Mesothelial cell of epicardium (in vitro differentiated cells): Measurements from ENCODE around the gene MSH3. TPM values are rescaled to one million over a fixed set of nuclear protein-coding genes. Genes with fewer than 3 reads are reported as not detected.

Experiments used
- DNase-seq, 2 experiments: peaks; one replicate each; pipeline ENCODE4 v3.0.0; 2021; ENCODE audit warnings: low spot score in 2 of 2; ENCODE audit not compliant: unreplicated experiment in 2 of 2
- H3K27ac Mint-ChIP-seq: 2 replicates; pipeline ENCODE4 v1.8.0; 2021; ENCODE audit warnings: mixed read lengths
- H3K27me3 Mint-ChIP-seq: 2 replicates; pipeline ENCODE4 v1.8.0; 2021; ENCODE audit warnings: low read depth, mixed read lengths
- H3K36me3 Mint-ChIP-seq: 2 replicates; pipeline ENCODE4 v1.8.0; 2021; ENCODE audit warnings: mixed read lengths
- H3K4me1 Mint-ChIP-seq: 2 replicates; pipeline ENCODE4 v1.8.0; 2021; ENCODE audit warnings: mixed read lengths
- H3K4me3 Mint-ChIP-seq: 2 replicates; pipeline ENCODE4 v1.8.0; 2021; ENCODE audit warnings: mild to moderate bottlenecking, moderate library complexity, mixed read lengths
- H3K9me3 Mint-ChIP-seq: 2 replicates; pipeline ENCODE4 v1.8.0; 2021; ENCODE audit warnings: mixed read lengths
- CTCF ChIP-seq: fragments of 200-600 bp; sonication (generic); IDR thresholded peaks from one replicate; pipeline ENCODE4 v1.5.0; 2021; ENCODE audit warnings: antibody characterized with exemption; ENCODE audit not compliant: unreplicated experiment
- total RNA-seq: library from RNA; stranded (reverse); gene quantifications from 3 replicates; pipeline ENCODE4 v1.2.1, GENCODE V29; 2021

The MSH3 gene
- total RNA-seq, 1 donor from 2014 or later, result 18.4 TPM

DNA sequence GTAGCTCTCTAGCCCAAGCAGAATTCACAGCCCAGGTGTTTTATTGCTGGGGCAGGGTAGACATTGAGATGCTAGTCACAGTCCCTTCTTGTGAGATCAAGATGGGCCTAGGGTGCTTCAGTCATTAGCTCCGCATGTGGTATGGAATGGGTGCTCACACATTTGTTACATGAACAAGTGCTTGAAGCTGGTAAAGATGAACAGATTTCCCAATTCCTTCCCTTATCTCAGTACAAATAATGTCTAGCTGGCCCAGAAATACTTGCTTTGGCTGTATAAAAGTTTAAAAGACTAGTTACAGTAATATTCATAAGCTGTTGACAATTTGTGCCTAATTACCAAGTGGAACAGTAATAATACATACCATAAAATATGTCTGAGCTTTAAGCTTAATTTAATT, 143.7 kb downstream of the MSH3 start:
- Mint-ChIP-seq H3K27ac (no peak overlapping the region), H3K4me3 (no peak overlapping the region), H3K27me3 (no peaks in the 10 kb centered on the region), H3K9me3 (peaks cover 7% of the 10 kb centered on the region), H3K36me3 (peaks cover 20% of the 10 kb centered on the region), H3K4me1 (no peaks in the 10 kb centered on the region)
- DNase-seq, result no peak
- no peak for TF ChIP-seq CTCF

DNA sequence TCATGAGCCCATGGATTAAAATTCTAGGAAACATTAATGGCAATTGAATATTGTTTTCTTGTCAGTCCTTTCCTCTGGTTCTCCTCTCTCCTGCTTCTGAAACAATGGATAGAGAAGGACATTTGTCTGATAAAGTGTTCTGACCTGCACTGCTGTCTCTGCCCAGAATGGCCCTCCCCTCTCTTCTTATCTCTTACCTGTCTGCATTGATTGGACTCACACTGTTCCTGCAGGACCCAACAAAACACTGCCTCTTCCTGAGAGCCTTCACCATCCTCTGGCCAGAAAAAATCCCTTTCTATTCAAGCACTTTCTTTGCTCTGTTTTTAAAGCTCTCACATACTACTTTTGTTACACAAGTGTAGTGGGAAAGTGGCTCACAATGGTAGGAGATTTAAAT, 144.2 kb downstream of the MSH3 start:
- Mint-ChIP-seq H3K4me3 (no peak overlapping the region), H3K27me3 (no peaks in the 10 kb centered on the region), H3K9me3 (peaks cover 11% of the 10 kb centered on the region), H3K4me1 (no peaks in the 10 kb centered on the region), H3K27ac (no peak overlapping the region), H3K36me3 (peaks cover 25% of the 10 kb centered on the region)
- no peak for TF ChIP-seq CTCF
- DNase-seq, result no peak

- Mint-ChIP-seq H3K9me3 (peaks cover 12% of the 10 kb centered on the region), H3K4me1 (no peaks in the 10 kb centered on the region), H3K27me3 (no peaks in the 10 kb centered on the region), H3K27ac (no peak overlapping the region), H3K36me3 (peaks cover 28% of the 10 kb centered on the region), H3K4me3 (no peak overlapping the region)
- no peak for DNase-seq
- no peak for TF ChIP-seq CTCF
Measured at GRCh38 chr5:80799041-80799440, 144.6 kb downstream of the MSH3 start.

GRCh38 chr5:80799573-80799972, 145.1 kb downstream of the MSH3 start:
- Mint-ChIP-seq H3K27ac (no peak overlapping the region), H3K27me3 (no peaks in the 10 kb centered on the region), H3K4me1 (no peaks in the 10 kb centered on the region), H3K9me3 (peaks cover 14% of the 10 kb centered on the region), H3K36me3 (peaks cover 33% of the 10 kb centered on the region), H3K4me3 (no peak overlapping the region)
- DNase-seq, result no peak
- no peak for TF ChIP-seq CTCF

DNA sequence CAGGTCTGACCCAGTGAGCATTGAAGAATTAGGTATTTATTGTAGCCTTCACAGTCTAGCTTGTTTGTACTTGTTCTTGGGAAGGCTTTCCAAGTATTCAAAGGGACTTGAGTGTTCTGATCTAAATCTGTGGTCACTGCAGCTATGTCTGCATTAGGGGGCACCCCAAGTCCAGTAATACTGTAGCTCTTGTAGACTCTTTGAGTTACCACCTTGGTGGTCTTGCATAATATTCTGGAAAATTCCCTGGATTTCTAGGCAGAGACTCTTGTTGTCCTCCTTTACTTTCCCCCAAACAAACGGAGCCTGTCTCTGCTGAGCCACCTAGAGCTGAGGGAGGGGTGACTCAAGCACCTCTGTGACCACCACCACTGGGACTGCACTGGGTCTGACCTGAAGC, 149.9 kb downstream of the MSH3 start:
- DNase-seq, result no peak

More for the DNA sequence above, 149.9 kb downstream of the MSH3 start:
- Mint-ChIP-seq H3K4me1 (no peaks in the 10 kb centered on the region), H3K36me3 (peaks cover 32% of the 10 kb centered on the region), H3K4me3 (no peak overlapping the region), H3K9me3 (peaks cover 14% of the 10 kb centered on the region), H3K27me3 (no peaks in the 10 kb centered on the region), H3K27ac (no peak overlapping the region)
- TF ChIP-seq CTCF, result no peak
